CD4-positive, alpha-beta T cell treated with Interleukin-4 for 4 hours (primary cell): ENCODE data around the gene PIGH.
"Not testable (repeated sequence)": the region's sequence is repeated elsewhere in the genome, so short reads cannot be mapped to it uniquely, and the experiment has no call there.

Source experiments
- DNase-seq: peaks from one replicate; pipeline ENCODE4 v3.0.0-alpha.2; 2020

The PIGH gene

GRCh38 chr14:67544590-67544989 is 55.5 kb downstream of the PIGH start:
- DNase-seq, result no peak

GRCh38 chr14:67542620-67543019 is 57.4 kb downstream of the PIGH start:
- not testable (repeated sequence) for DNase-seq

- DNase-seq, result no peak
Measured at GRCh38 chr14:67541448-67542387, 58.4 kb downstream of the PIGH start.
